Naive thymus-derived CD4-positive, alpha-beta T cell (primary cell): ENCODE measurements around the gene CCL7. TPM values are rescaled to one million over a fixed set of nuclear protein-coding genes. Genes with fewer than 3 reads are reported as not detected.
"Not testable (repeated sequence)": the region's sequence is repeated elsewhere in the genome, so short reads cannot be mapped to it uniquely, and the experiment has no call there.

Experiments
- ATAC-seq: fragments of 150-1000 bp; cut with Tn5 transposase; 2 replicates; pipeline ENCODE4 v1.10.0; 2021; ENCODE audit warnings: mild to moderate bottlenecking, moderate library complexity
- CTCF ChIA-PET: fragments of 350-600 bp; sonication (Branson Sonifier 250); formaldehyde crosslinking; loops from one replicate; lab custom pipeline; 2021; ENCODE audit warnings: antibody characterized with exemption; lab: Charles Lee
- POLR2A ChIA-PET: fragments of 350-600 bp; sonication (Branson Sonifier 250); formaldehyde crosslinking; loops from one replicate; lab custom pipeline; 2021; ENCODE audit warnings: antibody characterized with exemption, inconsistent platforms; lab: Charles Lee
- DNase-seq, 9 donors: peaks; one replicate each; pipeline versions ENCODE4 v3.0.0 to v3.0.0-alpha.2; 2020 to 2022; ENCODE audit warnings: mixed read lengths in 1 of 9
- H3K27ac ChIP-seq: one replicate; pipeline ENCODE4 v1.7.0; 2013; ENCODE audit warnings: mild to moderate bottlenecking, low read depth, low read length, moderate library complexity
- H3K27me3 ChIP-seq, 2 donors: one replicate each; pipeline ENCODE4 v1.7.0; 2013; ENCODE audit warnings: low read length in 2 of 2, mild to moderate bottlenecking in 2 of 2, moderate library complexity in 2 of 2; ENCODE audit not compliant: control insufficient read depth in 2 of 2, insufficient read depth in 2 of 2
- H3K36me3 ChIP-seq, 3 experiments: 1 replicate in 2 of 3; 2 replicates in 1 of 3; pipeline ENCODE4 v1.7.0; 2013; ENCODE audit warnings: low read length in 3 of 3, mild to moderate bottlenecking in 3 of 3, moderate library complexity in 1 of 3; ENCODE audit not compliant: insufficient read depth in 3 of 3, control insufficient read depth in 2 of 3
- H3K4me1 ChIP-seq, 2 donors: one replicate each; pipeline ENCODE4 v1.7.0; 2013; ENCODE audit warnings: low read length in 2 of 2, mild to moderate bottlenecking in 2 of 2, moderate library complexity in 1 of 2; ENCODE audit not compliant: control insufficient read depth in 2 of 2, insufficient read depth in 2 of 2
- H3K4me3 ChIP-seq: 2 replicates; pipeline ENCODE4 v1.7.0; 2013; ENCODE audit warnings: mild to moderate bottlenecking, low read length
- H3K9me3 ChIP-seq, 3 experiments: 1 replicate in 2 of 3; 2 replicates in 1 of 3; pipeline ENCODE4 v1.7.0; 2013; ENCODE audit warnings: low read length in 3 of 3; ENCODE audit not compliant: control insufficient read depth in 2 of 3
- H3K27ac Mint-ChIP-seq, 9 donors: one replicate each; pipeline ENCODE4 v1.8.0; 2020 to 2022; ENCODE audit warnings: mixed read lengths in 9 of 9, mild to moderate bottlenecking in 8 of 9, moderate library complexity in 5 of 9, inconsistent platforms in 2 of 9
- H3K27me3 Mint-ChIP-seq, 5 donors: one replicate each; pipeline ENCODE4 v1.8.0; 2021 to 2022; ENCODE audit warnings: mixed read lengths in 5 of 5, mild to moderate bottlenecking in 1 of 5
- H3K36me3 Mint-ChIP-seq, 5 donors: one replicate each; pipeline ENCODE4 v1.8.0; 2020 to 2022; ENCODE audit warnings: mixed read lengths in 5 of 5, mild to moderate bottlenecking in 3 of 5, inconsistent platforms in 1 of 5
- H3K4me1 Mint-ChIP-seq, 7 donors: one replicate each; pipeline ENCODE4 v1.8.0; 2020 to 2022; ENCODE audit warnings: mixed read lengths in 7 of 7, mild to moderate bottlenecking in 3 of 7, inconsistent platforms in 1 of 7
- H3K4me3 Mint-ChIP-seq, 10 donors: one replicate each; pipeline ENCODE4 v1.8.0; 2020 to 2022; ENCODE audit warnings: mild to moderate bottlenecking in 10 of 10, mixed read lengths in 10 of 10, moderate library complexity in 6 of 10, inconsistent platforms in 2 of 10
- H3K9me3 Mint-ChIP-seq, 11 donors: one replicate each; pipeline ENCODE4 v1.8.0; 2020 to 2022; ENCODE audit warnings: mixed read lengths in 11 of 11, mild to moderate bottlenecking in 4 of 11, inconsistent platforms in 1 of 11, moderate library complexity in 1 of 11
- intact Hi-C, 2 donors: fragments of 100-400 bp; cut with micrococcal nuclease; formaldehyde crosslinking; loops; one replicate each; pipeline ENCODE4 v1.15.1; 2023
- polyA plus RNA-seq, 2 donors: library from polyadenylated mRNA; unstranded; fragments of 300-500 nt; fragmentation: Illumina TruSeq; gene quantifications; one replicate each; pipeline ENCODE4 v1.2.3, GENCODE V29; 2021
- total RNA-seq, 6 experiments: library from RNA in 5 of 6; stranded (reverse) in 5 of 6; gene quantifications; 1 replicate in 5 of 6; 2 replicates in 1 of 6; pipeline ENCODE4 v1.2.3 and lab custom pipeline; 2021 to 2026

Gene CCL7
- total and polyA plus RNA-seq, 7 experiments from 2014 or later, result not detected

DNA sequence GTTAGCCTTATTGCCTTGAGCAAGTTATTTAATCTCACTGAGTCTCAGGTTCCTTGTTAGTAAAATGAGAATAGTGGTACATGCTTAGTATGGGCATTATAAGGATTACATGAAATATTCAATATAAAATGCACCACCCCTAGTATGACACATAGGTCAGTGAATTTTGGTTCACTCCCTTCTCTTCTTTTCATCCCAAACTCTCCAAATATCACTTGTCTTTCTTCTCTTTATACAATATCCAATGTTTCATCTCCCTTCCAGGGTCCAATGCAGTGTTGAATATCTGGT is 43.3 kb upstream of the CCL7 start:
- Histone ChIP-seq H3K4me3 (no peak overlapping the region), H3K27me3 (no peaks in the 10 kb centered on the region), H3K4me1 (no peaks in the 10 kb centered on the region), H3K9me3 (no peaks in the 10 kb centered on the region), H3K27ac (no peak overlapping the region), H3K36me3 (no peaks in the 10 kb centered on the region)
- ChIA-PET POLR2A (no interaction called here), CTCF (no interaction called here)
- Mint-ChIP-seq H3K4me1 (peaks cover 0 to 1% (median 0%) of the 10 kb centered on the region in 7 donors), H3K9me3 (peaks cover 0 to 19% (median 7%) of the 10 kb centered on the region in 11 donors), H3K27ac (no peak overlapping the region), H3K4me3 (no peak overlapping the region), H3K27me3 (peaks cover 21 to 42% (median 26%) of the 10 kb centered on the region in 5 donors), H3K36me3 (peaks cover 0 to 4% (median 0%) of the 10 kb centered on the region in 5 donors)
- intact Hi-C loops, result no loop called here
- no peak for DNase-seq
- ATAC-seq, result no peak

DNA sequence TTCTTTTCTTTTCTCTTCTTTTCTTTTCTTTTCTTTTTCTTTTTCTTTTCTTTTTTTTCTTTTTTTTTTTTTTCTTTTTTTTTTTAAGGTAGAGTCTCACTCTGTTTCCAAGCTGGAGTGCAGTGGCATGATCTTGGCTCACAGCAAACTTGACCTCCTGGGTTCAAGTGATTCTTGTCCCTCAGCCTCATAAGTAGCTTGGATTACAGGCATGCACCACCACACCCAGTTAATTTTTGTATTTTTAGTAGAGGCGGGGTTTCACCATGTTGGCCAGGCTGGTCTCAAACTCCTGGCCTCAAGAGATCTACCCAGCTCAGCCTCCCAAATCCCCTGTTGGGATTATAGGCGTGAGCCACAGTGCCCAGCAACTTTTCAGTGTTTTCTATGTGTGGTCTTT is 42.7 kb upstream of the CCL7 start:
- H3K4me1 Mint-ChIP-seq, H3K36me3 ChIP-seq, H3K36me3 Mint-ChIP-seq, H3K27ac ChIP-seq, intact Hi-C loops, H3K4me3 Mint-ChIP-seq, H3K27me3 ChIP-seq, H3K4me3 ChIP-seq, DNase-seq, H3K27ac Mint-ChIP-seq, CTCF ChIA-PET, ATAC-seq, POLR2A ChIA-PET, H3K4me1 ChIP-seq, H3K9me3 ChIP-seq: not testable (repeated sequence)
- peaks cover 21 to 36% (median 25%) of the 10 kb centered on the region in 5 donors for H3K27me3 Mint-ChIP-seq
- peaks cover 0 to 19% (median 7%) of the 10 kb centered on the region in 11 donors for H3K9me3 Mint-ChIP-seq

DNA sequence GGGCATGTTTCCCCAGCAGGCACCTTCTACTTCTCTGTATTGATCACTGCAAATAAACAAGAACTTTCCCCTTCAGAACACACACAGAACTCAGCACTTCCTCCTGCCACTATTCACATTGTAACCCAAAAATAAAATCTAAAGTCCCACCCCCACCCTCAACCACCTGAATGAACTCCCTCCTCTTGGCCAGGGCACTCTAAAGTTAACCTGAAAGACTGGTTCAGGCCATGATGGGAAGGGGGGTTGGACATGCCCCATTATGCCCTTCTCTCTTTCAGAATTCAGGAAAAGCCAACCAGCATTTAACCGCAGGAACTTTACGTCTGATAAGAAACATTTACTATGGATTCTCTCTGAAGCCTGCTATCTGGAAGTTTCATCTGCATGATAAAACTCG is 42.3 kb upstream of the CCL7 start:
- Histone ChIP-seq H3K4me3 (no peak overlapping the region), H3K4me1 (no peaks in the 10 kb centered on the region), H3K27me3 (no peaks in the 10 kb centered on the region), H3K27ac (no peak overlapping the region), H3K9me3 (no peaks in the 10 kb centered on the region), H3K36me3 (no peaks in the 10 kb centered on the region)
- Mint-ChIP-seq H3K27ac (no peak overlapping the region), H3K27me3 (peaks cover 19 to 36% (median 25%) of the 10 kb centered on the region in 5 donors), H3K36me3 (peaks cover 0 to 4% (median 0%) of the 10 kb centered on the region in 5 donors), H3K4me3 (no peak overlapping the region), H3K4me1 (peaks cover 0 to 1% (median 0%) of the 10 kb centered on the region in 7 donors), H3K9me3 (peaks cover 0 to 19% (median 7%) of the 10 kb centered on the region in 11 donors)
- CTCF ChIA-PET, result no interaction called here
- no peak for DNase-seq
- POLR2A ChIA-PET, result no interaction called here
- no peak for ATAC-seq
- intact Hi-C loops, result no loop called here

DNA sequence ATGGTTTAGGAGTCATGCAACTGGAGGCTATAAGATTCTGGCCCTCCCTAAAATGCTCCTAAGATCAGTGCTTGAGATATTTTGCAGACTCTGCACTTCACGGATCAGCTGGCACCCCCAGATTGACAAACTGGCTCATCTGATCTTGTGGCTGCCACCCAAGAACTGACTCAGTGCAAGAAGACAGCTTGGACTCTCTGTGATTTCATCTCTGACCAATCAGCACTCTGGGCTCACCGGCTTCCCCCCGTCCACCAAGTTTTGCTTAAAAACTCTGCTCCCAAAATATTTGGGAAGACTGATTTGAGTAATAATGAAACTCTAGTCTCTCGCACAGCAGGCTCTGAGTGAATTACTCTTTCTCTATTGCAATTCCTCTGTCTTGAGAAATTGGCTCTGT is 41.2 kb upstream of the CCL7 start:
- Histone ChIP-seq H3K4me1 (no peaks in the 10 kb centered on the region), H3K27me3 (no peaks in the 10 kb centered on the region), H3K27ac (no peak overlapping the region), H3K4me3 (no peak overlapping the region), H3K36me3 (no peaks in the 10 kb centered on the region), H3K9me3 (no peaks in the 10 kb centered on the region)
- ATAC-seq (no peak), DNase-seq (no peak)
- no peak overlapping the region for H3K27ac Mint-ChIP-seq
- ChIA-PET CTCF (no interaction called here), POLR2A (no interaction called here)
- intact Hi-C loops, result no loop called here
- H3K36me3 Mint-ChIP-seq, result peaks cover 0 to 4% (median 0%) of the 10 kb centered on the region in 5 donors
- H3K27me3 Mint-ChIP-seq, result peaks cover 20 to 40% (median 27%) of the 10 kb centered on the region in 5 donors
- no peak overlapping the region for H3K4me3 Mint-ChIP-seq
- peaks cover 0 to 19% (median 7%) of the 10 kb centered on the region in 11 donors for H3K9me3 Mint-ChIP-seq
- peaks cover 0 to 1% (median 0%) of the 10 kb centered on the region in 7 donors for H3K4me1 Mint-ChIP-seq

DNA sequence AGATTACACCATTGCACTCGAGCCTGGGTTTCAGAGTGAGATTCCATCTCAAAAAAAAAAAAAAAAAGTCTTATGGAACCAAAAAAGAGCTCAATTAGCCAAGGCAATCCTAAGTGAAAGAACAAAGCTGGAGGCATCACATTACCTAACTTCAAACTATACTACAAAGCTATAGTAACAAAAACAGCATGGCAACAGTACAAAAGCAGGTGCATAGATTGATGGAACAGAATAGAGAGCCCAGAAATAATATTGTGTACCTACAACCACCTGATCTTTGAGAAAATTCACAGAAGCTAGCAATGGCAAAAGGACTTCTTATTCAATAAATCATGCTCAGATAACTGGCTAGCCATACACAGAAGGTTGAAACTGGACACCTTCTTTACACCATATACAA is 39.7 kb upstream of the CCL7 start:
- Mint-ChIP-seq H3K27ac (no peak overlapping the region), H3K36me3 (peaks cover 0 to 4% (median 0%) of the 10 kb centered on the region in 5 donors)
- CTCF ChIA-PET, result interaction anchor here (0.7 kb wide), 1 partner anchor 241 kb away, joined by 4 read pairs; no protein-coding TSS in a partner anchor

DNA sequence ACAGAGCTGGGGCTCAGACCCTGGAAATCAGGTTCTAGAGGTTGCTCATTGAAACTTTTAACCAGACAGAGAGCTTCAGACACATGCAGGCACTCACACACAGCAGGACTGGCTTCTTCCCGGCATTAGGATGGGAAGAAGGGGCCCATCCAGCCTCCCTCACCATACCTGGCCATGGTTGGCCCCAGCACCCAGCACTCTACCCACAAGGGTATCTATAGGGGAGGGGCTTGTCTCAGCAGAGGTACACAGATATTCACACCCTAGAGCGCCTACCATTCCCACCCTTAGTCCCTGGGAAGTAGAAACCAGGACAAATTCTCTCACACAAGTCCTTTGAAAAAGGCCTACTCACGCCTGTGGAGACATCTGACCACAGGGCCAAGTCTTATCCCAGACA is 35.4 kb upstream of the CCL7 start:
- Mint-ChIP-seq H3K27me3 (peaks cover 11 to 38% (median 28%) of the 10 kb centered on the region in 5 donors), H3K36me3 (peaks cover 0 to 2% (median 0%) of the 10 kb centered on the region in 5 donors), H3K4me3 (no peak overlapping the region), H3K9me3 (peaks cover 0 to 14% (median 5%) of the 10 kb centered on the region in 11 donors), H3K4me1 (peaks cover 0 to 7% (median 0%) of the 10 kb centered on the region in 7 donors), H3K27ac (no peak overlapping the region)
- no peak for ATAC-seq
- DNase-seq, result no peak
- Histone ChIP-seq H3K27ac (no peak overlapping the region), H3K9me3 (no peaks in the 10 kb centered on the region), H3K4me1 (no peaks in the 10 kb centered on the region), H3K4me3 (no peak overlapping the region), H3K27me3 (no peaks in the 10 kb centered on the region), H3K36me3 (no peaks in the 10 kb centered on the region)
- ChIA-PET CTCF (no interaction called here), POLR2A (no interaction called here)
- intact Hi-C loops, result no loop called here

More for the DNA sequence above, 39.7 kb upstream of the CCL7 start:
- no peak for DNase-seq
- Histone ChIP-seq H3K4me1 (no peaks in the 10 kb centered on the region), H3K27me3 (no peaks in the 10 kb centered on the region), H3K9me3 (no peaks in the 10 kb centered on the region), H3K36me3 (no peaks in the 10 kb centered on the region), H3K4me3 (no peak overlapping the region), H3K27ac (no peak overlapping the region)
- ATAC-seq, result no peak
- H3K27me3 Mint-ChIP-seq, result peaks cover 22 to 43% (median 26%) of the 10 kb centered on the region in 5 donors
- H3K4me3 Mint-ChIP-seq, result no peak overlapping the region
- peaks cover 0 to 1% (median 0%) of the 10 kb centered on the region in 7 donors for H3K4me1 Mint-ChIP-seq
- intact Hi-C loops, result no loop called here
- POLR2A ChIA-PET, result no interaction called here
- H3K9me3 Mint-ChIP-seq, result peaks cover 0 to 19% (median 7%) of the 10 kb centered on the region in 11 donors

GRCh38 chr17:34235389-34236028 is 34.5 kb upstream of the CCL7 start:
- Histone ChIP-seq H3K4me3 (no peak overlapping the region), H3K27me3 (no peaks in the 10 kb centered on the region), H3K4me1 (no peaks in the 10 kb centered on the region), H3K36me3 (no peaks in the 10 kb centered on the region), H3K27ac (no peak overlapping the region), H3K9me3 (no peaks in the 10 kb centered on the region)
- POLR2A ChIA-PET, result no interaction called here
- no peak for ATAC-seq
- Mint-ChIP-seq H3K4me1 (peaks cover 0 to 7% (median 0%) of the 10 kb centered on the region in 7 donors), H3K27ac (no peak overlapping the region), H3K9me3 (peaks cover 0 to 9% (median 4%) of the 10 kb centered on the region in 11 donors), H3K27me3 (peaks cover 15 to 38% (median 24%) of the 10 kb centered on the region in 5 donors), H3K36me3 (no peaks in the 10 kb centered on the region), H3K4me3 (no peak overlapping the region)
- no peak for DNase-seq
- intact Hi-C loops, result no loop called here
- CTCF ChIA-PET, result no interaction called here
